IPS-NIHi7 (cell line): ENCODE measurements around the gene MAP1LC3A.

Experiments used
- DNase-seq: peaks from one replicate; pipeline ENCODE4 v3.0.0; 2012; ENCODE audit warnings: mixed read lengths; ENCODE audit errors: extremely low spot score

Gene MAP1LC3A

GRCh38 chr20:34575756-34576155 is 17.2 kb downstream of the MAP1LC3A start:
- no peak for DNase-seq

DNA sequence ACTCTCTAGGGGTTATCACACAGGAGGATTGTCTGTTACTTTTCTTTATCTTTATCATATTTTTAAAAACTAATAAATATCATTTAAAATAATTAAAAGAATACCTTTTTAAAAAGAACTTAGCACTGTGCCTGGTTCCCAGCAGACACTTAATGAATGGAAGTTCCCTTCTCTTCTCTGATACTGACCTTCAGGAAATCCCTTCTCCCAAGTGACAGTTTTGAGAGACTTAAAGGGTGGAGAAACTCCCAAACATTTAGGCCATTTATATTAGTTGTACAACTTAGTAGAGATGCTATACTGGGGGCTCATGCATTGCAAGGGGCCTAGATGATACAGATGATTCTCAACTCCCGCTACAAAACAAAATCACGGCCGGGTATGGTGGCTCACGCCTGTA is 18.5 kb downstream of the MAP1LC3A start:
- no peak for DNase-seq

DNA sequence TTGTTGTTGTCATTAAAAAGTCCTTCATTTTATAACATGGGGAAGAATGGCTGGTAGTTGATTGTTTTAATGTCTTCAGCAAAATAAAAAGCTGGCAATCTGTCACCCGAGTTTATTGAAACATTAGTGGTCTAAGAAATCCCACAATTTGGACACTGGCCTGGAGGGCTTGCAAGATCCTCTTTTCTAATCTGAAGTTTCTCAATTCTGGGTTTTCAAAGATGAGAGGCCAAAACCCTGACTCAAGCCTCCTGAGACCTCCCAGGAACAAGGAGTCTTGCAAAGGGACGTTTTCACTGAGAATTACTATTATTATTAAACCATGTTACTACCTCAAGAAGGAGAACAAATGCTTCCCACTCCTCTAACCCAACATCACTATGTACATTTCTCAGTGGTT is 19.5 kb downstream of the MAP1LC3A start:
- no peak for DNase-seq

DNA sequence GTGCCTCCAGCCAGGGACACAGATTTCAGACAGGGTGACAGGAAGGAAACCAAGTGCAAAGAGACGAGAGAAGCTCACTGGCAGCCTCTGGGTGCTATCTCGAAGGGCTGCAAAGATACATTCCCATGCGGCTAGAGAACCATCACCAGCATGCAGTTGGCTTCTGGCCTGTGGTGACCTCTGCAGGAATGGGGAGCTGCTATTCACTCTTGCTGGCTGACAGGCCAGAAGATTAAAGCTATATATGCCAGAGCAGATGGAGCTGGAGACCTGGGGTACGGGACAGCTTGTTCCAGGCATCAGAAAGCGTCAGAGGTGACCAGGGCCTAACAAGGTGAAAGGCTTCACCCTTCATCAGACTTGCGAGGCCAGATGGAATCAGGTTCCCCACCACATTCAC is 20.0 kb downstream of the MAP1LC3A start:
- no peak for DNase-seq

GRCh38 chr20:34579191-34579978 is 20.9 kb downstream of the MAP1LC3A start:
- DNase-seq: no peak

DNA sequence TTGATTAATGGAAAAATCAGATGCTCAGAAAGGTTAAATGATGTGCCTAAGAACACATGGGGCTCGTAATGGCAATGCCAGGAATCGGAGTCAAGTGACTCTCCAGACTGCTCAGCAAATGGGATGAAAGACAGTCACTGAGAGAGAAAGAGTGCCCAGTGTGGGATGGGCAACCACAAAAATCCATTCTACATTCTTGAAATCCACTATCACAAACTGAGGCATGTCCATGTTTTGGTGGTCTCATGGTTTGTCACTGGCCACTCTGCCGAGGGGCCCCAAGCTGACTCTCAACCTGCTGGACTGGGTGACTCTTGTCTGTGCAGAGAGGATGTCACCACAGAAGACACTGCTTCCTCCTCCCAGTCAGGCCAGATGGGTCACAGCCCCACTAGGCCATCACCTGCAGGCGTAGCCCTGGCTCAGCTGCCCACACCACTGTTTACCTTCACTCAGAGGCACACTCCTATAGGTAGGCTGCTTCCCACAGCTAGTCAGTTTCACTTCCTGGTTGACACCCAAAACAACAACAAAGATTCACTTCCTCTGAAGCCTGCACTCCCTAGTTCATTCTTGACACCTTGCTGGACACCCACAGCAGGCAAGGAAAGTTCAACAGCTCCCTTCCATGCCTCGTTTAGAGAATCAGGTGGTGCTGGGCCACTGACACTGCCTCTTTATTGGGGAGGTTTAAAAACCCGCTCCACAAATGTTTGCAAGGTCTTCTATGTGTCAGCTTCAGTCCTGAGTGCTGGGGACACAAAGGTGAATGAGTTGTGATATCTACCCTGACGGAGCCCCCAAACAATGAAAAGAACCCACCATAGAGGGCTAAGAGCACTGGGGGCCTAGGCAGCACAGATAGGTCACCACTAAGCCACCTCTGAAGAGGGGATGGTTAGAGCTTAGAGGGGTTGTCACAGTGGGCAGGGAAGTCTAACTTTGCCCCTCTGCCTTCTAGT is 21.7 kb downstream of the MAP1LC3A start:
- no peak for DNase-seq

DNA sequence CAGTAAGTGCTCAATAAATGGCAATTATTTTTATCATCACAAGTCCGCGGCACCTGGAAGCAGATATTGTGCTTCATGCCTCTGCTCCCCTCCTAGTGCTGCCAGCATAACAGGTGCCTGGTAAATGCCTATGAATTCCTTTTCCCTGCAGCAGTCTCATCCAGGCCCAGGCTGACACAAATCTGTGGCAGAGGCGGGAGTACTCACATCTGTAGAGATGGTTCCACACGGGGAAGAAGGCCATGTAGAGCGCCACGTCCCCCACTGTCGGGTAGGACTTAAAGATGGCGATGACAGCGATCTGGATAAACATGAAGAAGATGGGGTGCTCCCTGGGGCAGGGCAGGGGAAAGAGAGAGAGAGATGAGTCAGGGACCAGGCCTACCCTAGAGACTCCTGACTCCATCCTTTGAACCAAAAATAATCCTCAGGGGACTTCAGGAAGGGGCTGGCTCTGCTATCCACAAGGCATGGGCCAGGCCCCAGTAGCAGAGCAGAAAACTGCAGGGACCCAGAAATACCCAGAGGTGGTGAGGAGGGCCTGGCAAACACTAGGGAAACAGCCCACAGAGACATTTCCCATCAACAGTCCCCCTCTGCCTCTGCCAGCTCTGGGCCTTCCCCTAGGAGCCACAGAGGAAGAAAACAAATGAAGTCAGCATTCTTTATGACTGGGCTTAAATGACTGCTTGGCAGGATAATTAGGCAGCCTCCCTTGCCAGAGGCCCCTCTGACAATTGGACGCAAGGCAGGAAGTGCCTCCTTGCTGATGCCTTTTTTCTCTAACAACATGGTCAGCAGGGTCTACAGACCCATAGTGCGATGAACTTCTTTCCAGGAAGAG is 23.0 kb downstream of the MAP1LC3A start:
- no peak for DNase-seq

DNA sequence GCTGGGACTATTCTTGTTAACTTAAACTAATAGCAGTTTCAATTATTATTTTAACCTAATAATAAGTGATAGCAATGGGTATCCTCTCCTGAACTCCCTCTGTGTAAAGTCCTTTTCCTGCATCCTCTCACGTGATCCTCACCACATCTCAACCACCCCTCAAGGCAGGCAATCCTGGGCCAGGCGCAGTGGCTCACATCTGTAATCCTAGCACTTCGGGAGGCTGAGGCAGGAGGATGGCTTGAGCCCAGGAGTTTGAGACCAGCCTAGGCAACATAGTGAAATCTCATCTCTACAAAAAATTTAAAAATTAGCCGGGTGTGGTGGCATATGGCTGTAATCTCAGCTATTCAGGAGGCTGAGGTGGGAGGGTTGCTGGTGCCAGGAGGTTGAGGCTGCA is 23.7 kb downstream of the MAP1LC3A start:
- no peak for DNase-seq

- DNase-seq: no peak
Observed at GRCh38 chr20:34582911-34583310, 24.4 kb downstream of the MAP1LC3A start.

DNA sequence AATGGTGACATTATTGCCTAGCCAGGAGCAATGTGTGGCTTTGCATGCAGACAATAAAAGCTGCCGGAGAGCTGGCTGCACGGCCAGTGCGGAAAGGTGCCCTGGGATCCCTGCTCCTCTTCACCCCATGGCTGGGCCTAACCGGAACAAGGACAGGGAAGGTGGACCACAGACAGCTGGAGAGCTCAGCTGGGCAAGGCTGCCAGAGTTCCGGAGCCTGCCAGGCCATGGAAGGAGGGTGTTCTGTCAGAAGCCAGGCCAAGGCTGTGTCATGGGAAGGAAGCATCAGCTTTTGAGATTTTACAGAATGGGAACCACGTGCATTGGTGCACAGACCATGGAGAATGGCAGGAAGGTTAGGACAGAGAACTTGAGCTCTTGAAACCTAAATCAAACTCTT is 25.0 kb downstream of the MAP1LC3A start:
- DNase-seq: no peak

- no peak for DNase-seq
Observed at GRCh38 chr20:34585019-34585418, 26.5 kb downstream of the MAP1LC3A start.

DNA sequence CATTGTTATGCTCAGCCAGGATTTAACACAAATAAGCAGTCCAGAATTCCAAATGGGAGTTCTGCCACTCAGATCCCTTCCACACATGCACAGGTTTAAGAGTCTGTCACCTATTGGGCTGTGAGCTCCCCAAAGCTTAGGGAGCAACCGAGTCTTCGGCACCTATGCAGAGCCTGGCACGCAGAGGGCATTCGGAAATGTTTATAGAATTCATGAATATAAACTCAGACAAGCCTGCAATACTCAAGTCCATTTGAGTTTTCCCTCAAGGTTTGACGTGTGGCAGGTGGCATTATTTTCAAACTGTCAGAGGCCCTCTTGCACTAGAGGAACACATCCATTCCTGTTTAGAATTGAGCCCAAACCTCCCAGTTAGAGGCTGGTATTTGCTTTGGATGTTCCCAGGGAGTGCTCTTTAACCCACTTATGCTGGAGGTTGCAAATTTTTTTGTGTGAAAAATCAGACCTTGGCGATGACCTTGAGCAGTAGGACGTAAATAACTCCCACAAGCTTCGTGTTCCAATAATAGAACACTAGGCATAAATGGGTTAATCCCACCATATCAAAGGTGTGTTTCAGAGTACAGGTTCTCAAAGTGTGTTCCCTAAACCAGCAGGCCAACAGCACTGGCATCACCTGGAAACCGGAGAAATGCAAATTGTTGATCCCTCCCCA is 28.1 kb downstream of the MAP1LC3A start:
- no peak for DNase-seq

DNA sequence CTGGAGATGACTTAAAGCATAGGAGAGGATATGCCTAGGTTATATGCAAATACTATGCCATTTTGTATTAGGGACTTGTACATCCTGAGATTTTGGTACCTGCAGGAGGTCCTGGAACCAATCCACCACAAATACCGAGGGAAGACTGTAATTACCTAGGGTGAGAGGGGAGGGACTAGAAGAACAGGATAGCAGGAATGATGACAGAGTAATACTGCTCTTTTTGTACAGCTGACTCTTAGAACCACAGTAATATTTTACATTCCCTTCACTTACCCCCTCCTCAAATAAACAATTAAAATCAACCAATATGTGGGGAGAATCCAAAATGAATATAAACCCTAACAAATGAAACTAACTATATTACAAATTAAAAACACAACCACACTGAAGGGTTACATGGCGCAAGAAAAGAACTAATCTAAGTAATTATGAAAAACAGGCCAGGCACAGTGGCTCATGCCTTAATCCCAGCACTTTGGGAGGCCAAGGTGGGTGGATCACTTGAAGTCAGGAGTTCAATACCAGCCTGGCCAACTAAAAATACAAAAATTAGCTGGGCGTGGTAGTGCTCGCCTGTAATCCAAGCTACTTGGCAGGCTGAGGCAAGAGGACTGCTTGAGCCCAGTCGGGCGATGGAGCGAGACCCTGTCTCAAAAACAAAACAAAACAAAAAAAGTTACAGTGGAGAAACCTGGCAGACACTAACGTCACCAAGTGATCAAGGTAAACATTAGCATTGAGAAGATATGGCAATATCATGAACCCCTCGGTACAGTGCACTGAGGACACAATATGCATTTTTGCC is 37.1 kb downstream of the MAP1LC3A start:
- DNase-seq: no peak

- DNase-seq: no peak
Observed at GRCh38 chr20:34600892-34601653, 42.6 kb downstream of the MAP1LC3A start.

DNA sequence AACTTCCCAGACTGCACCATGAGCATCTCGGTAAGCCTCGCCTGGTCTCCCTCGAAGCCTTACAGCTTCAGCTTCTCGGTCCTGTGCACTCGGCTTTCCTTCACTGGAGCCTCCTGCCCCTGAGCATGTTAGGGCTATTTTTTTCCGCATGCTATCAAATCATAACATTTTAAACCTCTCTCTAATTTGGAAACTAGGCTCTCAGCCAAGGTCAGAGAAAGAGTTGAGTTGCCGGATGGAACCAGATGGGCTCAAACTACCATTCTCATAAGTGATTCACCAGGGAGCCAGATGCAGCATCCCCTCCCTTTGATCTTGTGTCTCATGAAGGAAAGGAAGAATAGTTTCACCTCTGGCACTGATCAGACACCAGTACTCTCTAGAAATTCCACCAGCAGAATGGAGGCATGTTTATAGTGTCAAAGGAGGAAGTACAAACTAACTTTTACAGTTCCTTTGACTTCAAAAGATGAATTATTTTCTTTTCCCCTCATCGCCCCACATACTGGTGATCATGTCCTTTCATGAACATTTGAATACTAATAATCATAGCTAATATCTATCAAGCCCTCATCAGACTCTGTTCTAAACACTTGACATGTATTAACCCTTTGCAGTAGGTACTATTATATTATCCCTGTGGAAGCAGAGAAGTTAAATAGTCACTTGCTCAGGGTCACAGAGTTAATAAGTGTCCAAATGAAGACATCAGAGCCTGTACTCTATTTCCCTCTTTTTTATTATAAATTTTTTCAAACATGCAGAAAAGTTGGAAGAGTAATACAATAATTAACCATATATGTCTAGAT is 46.7 kb downstream of the MAP1LC3A start:
- DNase-seq: no peak

GRCh38 chr20:34607066-34607465 is 48.5 kb downstream of the MAP1LC3A start:
- DNase-seq: no peak
